ENCODE measurements around the gene CPLX3.

CPLX3 gene

GRCh38 chr15:74801311-74801997 is 25.0 kb upstream of the CPLX3 start:
- Histone ChIP-seq H3K4me3 (no peak overlapping the region), H3K36me3 (peaks cover 82% of the 10 kb centered on the region), H3K9ac (no peak overlapping the region), H3K27ac (no peak overlapping the region), H4K20me1 (peaks cover 72% of the 10 kb centered on the region), H3K4me1 (peaks cover 40% of the 10 kb centered on the region), H3K4me2 (no peak overlapping the region), H3K9me3 (no peaks in the 10 kb centered on the region), H3K27me3 (no peaks in the 10 kb centered on the region)
- no peak for TF ChIP-seq Cebpa-rat (IDR thresholded peaks at IDR 0.05)

- no peak overlapping the region for H3K4me2 ChIP-seq
- no peak for TF ChIP-seq Cebpa-rat (IDR thresholded peaks at IDR 0.05)
- no peak overlapping the region for H3K4me3 ChIP-seq
- no peak overlapping the region for H3K9ac ChIP-seq
- H3K4me1 ChIP-seq: peaks cover 33% of the 10 kb centered on the region
- no peaks in the 10 kb centered on the region for H3K9me3 ChIP-seq
- no peaks in the 10 kb centered on the region for H3K27me3 ChIP-seq
- no peak overlapping the region for H3K27ac ChIP-seq
- peaks cover 81% of the 10 kb centered on the region for H3K36me3 ChIP-seq
- H4K20me1 ChIP-seq: peaks cover 64% of the 10 kb centered on the region
Observed at GRCh38 chr15:74802290-74802689, 24.1 kb upstream of the CPLX3 start.

DNA sequence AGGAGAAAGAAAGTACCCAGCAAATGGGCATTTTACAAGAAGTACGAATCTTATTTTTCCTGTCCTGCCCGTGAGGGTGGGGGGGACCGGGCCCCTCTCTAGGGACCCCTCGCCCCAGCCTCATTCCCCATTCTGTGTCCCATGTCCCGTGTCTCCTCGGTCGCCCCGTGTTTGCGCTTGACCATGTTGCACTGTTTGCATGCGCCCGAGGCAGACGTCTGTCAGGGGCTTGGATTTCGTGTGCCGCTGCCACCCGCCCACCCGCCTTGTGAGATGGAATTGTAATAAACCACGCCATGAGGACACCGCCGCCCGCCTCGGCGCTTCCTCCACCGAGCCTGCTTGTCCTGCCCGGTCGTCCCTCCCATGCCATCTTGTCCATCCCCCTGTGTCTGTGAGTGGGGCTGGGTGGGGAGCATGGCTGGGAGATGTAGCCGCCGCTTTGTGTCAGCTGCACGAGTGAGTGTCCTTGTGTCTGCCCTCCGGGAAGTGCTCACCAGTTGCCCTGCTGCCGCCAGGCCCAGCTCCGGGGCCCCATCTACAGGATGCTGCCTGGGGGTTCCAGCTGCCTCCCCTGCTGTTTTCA is 23.5 kb upstream of the CPLX3 start:
- H3K9me3 ChIP-seq: no peaks in the 10 kb centered on the region
- H3K27me3 ChIP-seq: no peaks in the 10 kb centered on the region
- TF ChIP-seq Cebpa-rat (IDR thresholded peaks at IDR 0.05): no peak
- no peak overlapping the region for H3K27ac ChIP-seq
- H3K4me3 ChIP-seq: no peak overlapping the region
- H3K36me3 ChIP-seq: peaks cover 75% of the 10 kb centered on the region
- no peak overlapping the region for H3K4me2 ChIP-seq
- peaks cover 57% of the 10 kb centered on the region for H4K20me1 ChIP-seq
- peaks cover 26% of the 10 kb centered on the region for H3K4me1 ChIP-seq
- H3K9ac ChIP-seq: no peak overlapping the region

DNA sequence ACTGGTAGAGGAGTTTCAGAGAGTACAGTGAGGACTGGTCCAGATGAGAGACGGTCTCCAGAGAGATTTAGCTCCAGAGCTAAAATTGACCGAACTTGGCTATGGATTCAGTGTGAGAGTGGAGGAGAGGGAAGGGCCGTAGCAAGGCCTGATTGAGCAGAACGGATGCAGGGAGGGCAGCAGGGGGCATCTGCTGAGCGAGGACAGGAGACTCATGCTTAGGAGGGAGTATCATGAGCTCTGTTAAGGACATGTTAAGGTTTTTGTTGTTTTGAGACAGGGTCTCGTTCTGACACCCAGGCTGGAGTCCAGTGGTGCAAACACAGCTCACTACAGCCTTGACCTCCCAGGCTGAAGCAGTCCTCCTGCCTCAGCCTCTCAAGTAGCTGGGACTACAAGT is 21.5 kb upstream of the CPLX3 start:
- TF ChIP-seq Cebpa-rat (IDR thresholded peaks at IDR 0.05): no peak

DNA sequence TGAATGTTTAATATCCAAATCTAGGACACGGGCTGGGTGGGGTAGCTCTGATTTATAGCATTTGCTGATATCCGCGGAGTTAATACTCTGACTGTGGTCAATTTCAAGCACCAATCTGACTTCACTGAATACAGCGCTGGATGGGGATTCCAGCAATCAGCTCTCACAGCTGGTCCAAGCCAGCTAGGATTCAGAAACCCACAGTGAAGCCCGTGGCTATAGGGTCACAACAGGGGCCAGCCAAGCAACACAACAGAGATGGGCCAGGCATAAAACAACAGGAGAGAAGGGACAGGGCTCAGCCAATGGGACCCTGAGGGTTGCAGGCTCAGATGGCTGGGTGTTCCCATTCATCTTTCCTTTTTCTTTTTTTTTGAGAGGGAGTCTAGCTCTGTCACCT is 19.1 kb upstream of the CPLX3 start:
- H3K27ac ChIP-seq: no peak overlapping the region
- H3K27me3 ChIP-seq: no peaks in the 10 kb centered on the region
- peaks cover 14% of the 10 kb centered on the region for H4K20me1 ChIP-seq
- no peak overlapping the region for H3K4me3 ChIP-seq
- no peak for TF ChIP-seq Cebpa-rat (IDR thresholded peaks at IDR 0.05)
- H3K36me3 ChIP-seq: peaks cover 31% of the 10 kb centered on the region
- H3K9ac ChIP-seq: no peak overlapping the region
- H3K4me2 ChIP-seq: no peak overlapping the region
- no peaks in the 10 kb centered on the region for H3K9me3 ChIP-seq
- no peaks in the 10 kb centered on the region for H3K4me1 ChIP-seq

More for the DNA sequence above, 21.5 kb upstream of the CPLX3 start:
- Histone ChIP-seq H3K27me3 (no peaks in the 10 kb centered on the region), H3K4me1 (peaks cover 7% of the 10 kb centered on the region), H4K20me1 (peaks cover 37% of the 10 kb centered on the region), H3K9ac (no peak overlapping the region), H3K36me3 (peaks cover 55% of the 10 kb centered on the region), H3K4me3 (no peak overlapping the region), H3K4me2 (no peak overlapping the region), H3K9me3 (no peaks in the 10 kb centered on the region), H3K27ac (no peak overlapping the region)

- no peaks in the 10 kb centered on the region for H3K27me3 ChIP-seq
- H3K36me3 ChIP-seq: peaks cover 22% of the 10 kb centered on the region
- H3K27ac ChIP-seq: no peak overlapping the region
- no peaks in the 10 kb centered on the region for H3K4me1 ChIP-seq
- no peak overlapping the region for H3K4me3 ChIP-seq
- 0 out of 2 replicates have a peak, but pooled peaks cover 9% of the 10 kb centered on the region for H4K20me1 ChIP-seq
- H3K9me3 ChIP-seq: no peaks in the 10 kb centered on the region
- no peak overlapping the region for H3K9ac ChIP-seq
- TF ChIP-seq Cebpa-rat (IDR thresholded peaks at IDR 0.05): no peak
- no peak overlapping the region for H3K4me2 ChIP-seq
Observed at GRCh38 chr15:74808078-74808839, 18.2 kb upstream of the CPLX3 start.

DNA sequence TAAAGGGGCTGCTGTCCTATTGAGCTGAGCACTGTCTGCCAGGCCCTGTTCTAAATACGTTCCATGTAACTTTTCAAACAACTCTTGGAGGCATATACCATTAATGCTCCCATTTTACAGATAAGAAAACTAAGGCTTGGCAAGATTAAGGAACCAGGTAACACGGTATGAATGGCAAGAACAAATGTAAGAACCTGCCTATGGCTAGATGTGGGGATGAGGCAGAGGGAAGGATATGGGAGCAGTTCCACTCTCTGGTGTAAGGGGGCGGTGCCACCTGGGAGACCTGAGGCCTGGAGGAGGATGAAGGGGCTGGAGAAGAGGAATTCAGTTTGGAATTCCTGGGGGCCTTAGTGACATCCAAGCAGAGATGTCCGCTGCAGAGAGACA is 17.6 kb upstream of the CPLX3 start:
- Histone ChIP-seq H3K4me1 (no peaks in the 10 kb centered on the region), H3K36me3 (peaks cover 16% of the 10 kb centered on the region), H3K9me3 (no peaks in the 10 kb centered on the region), H3K4me3 (no peak overlapping the region), H3K4me2 (no peak overlapping the region), H3K27me3 (no peaks in the 10 kb centered on the region), H3K9ac (no peak overlapping the region), H4K20me1 (0 out of 2 replicates have a peak, but pooled peaks cover 3% of the 10 kb centered on the region), H3K27ac (no peak overlapping the region)
- TF ChIP-seq Cebpa-rat (IDR thresholded peaks at IDR 0.05): no peak

GRCh38 chr15:74809242-74809641 is 17.2 kb upstream of the CPLX3 start:
- Histone ChIP-seq H3K36me3 (peaks cover 12% of the 10 kb centered on the region), H3K9me3 (no peaks in the 10 kb centered on the region), H3K27me3 (no peaks in the 10 kb centered on the region), H3K4me2 (no peak overlapping the region), H3K4me1 (no peaks in the 10 kb centered on the region), H3K9ac (no peak overlapping the region), H3K27ac (no peak overlapping the region), H4K20me1 (no peaks in the 10 kb centered on the region), H3K4me3 (no peak overlapping the region)
- no peak for TF ChIP-seq Cebpa-rat (IDR thresholded peaks at IDR 0.05)

DNA sequence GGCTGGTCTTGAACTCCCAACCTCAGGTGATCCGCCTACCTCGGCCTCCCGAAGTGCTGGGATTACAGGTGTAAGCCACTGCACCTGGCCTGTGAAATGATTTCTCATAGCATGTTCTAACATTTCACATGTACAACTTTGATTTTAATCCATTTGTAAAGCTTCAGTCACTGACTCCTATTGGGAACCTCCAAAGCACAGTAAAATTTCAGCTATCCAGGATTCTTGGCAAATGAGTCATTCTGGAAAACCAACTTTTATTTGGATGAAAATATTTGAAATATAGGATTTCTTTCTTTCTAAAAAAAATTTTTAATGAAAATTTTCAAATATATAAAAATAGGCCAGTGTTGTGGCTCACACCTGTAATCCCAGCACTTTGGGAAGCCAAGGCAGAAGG is 16.5 kb upstream of the CPLX3 start:
- no peak for TF ChIP-seq Cebpa-rat (IDR thresholded peaks at IDR 0.05)

DNA sequence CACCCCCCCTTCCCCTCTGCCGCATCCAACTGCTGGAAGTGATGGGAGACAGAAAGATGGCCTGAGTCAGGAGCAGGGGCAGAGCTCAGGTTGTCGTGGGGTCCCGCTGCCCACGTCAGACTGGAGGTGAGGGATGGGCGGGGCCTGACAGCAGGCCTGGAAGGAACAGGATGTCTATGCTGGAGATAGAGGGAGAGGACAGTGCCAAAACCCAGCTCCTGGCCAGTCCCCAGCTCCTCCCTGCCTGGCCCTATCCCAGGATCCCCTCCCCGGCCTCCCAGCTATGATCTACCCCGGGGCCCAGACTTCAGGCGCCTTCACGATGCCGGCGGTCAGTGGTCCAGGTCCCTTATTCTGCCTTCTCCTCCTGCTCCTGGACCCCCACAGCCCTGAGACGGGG is 13.9 kb upstream of the CPLX3 start, which contains the start of gene LMAN1L:
TSS of gene LMAN1L (plus strand) at position 303 of the 400 bp plus-strand sequence. CDS start at position 323, 20 bp downstream.
- no peak for TF ChIP-seq Cebpa-rat (IDR thresholded peaks at IDR 0.05)
- Histone ChIP-seq H3K4me1 (no peaks in the 10 kb centered on the region), H3K9me3 (no peaks in the 10 kb centered on the region), H3K27ac (no peak within 1 kb of the TSS), H3K27me3 (no peaks in the 10 kb centered on the region), H3K9ac (no peak within 1 kb of the TSS), H3K4me3 (no peak within 1 kb of the TSS), H4K20me1 (no peaks in the 10 kb centered on the region), H3K36me3 (no peaks in the 10 kb centered on the region), H3K4me2 (no peak within 1 kb of the TSS)

More for the DNA sequence above, 16.5 kb upstream of the CPLX3 start:
- H3K9ac ChIP-seq: no peak overlapping the region
- no peaks in the 10 kb centered on the region for H3K27me3 ChIP-seq
- H3K4me3 ChIP-seq: no peak overlapping the region
- peaks cover 5% of the 10 kb centered on the region for H3K36me3 ChIP-seq
- no peak overlapping the region for H3K27ac ChIP-seq
- H3K4me1 ChIP-seq: no peaks in the 10 kb centered on the region
- no peaks in the 10 kb centered on the region for H3K9me3 ChIP-seq
- H4K20me1 ChIP-seq: no peaks in the 10 kb centered on the region
- H3K4me2 ChIP-seq: no peak overlapping the region
